Measurements from ENCODE around the gene LINC00305. TPM values are rescaled to one million over a fixed set of nuclear protein-coding genes. Genes with fewer than 3 reads are reported as not detected.

LINC00305 gene
- total and polyA plus RNA-seq, 2 donors from 2014 or later: not detected

DNA sequence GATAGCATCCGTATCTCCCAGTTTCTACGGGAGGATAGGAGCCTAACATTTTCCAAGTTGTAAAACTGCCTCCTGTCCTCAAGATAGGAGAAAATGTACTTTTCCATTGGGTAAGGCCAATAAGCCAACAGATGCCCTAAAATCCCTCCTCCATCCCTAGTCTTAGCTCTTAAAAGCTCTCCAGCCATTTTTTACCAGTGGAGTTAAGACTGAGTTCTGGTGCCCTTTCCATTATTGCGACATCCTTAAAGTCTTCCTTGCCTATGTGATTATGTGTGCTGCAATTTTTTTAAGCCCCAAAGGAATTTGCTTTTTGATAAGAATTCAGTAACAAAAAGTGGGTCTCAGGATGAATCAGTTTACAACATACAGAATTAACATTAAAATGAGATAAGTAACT, 33.0 kb downstream of the LINC00305 start:
- FAIRE-seq: no peak
- Histone ChIP-seq H3K4me1 (ENCODE audit: control insufficient read depth in 2 of 3, insufficient read depth in 2 of 3, low read depth in 1 of 3, low read length in 3 of 3) (no peaks in the 10 kb centered on the region), H3K9me3 (ENCODE audit: control insufficient read depth in 2 of 3, insufficient read depth in 1 of 3, low read length in 3 of 3) (no peaks in the 10 kb centered on the region), H3K9ac (ENCODE audit: low read length in 3 of 3) (no peak overlapping the region), H3K4me3 (ENCODE audit: low read length in 3 of 3) (no peak overlapping the region), H3K27ac (ENCODE audit: low read depth in 2 of 2, low read length in 2 of 2) (no peak overlapping the region), H3K27me3 (ENCODE audit: control insufficient read depth, insufficient read depth, low read length) (no peaks in the 10 kb centered on the region), H3K36me3 (ENCODE audit: control insufficient read depth in 2 of 3, insufficient read depth in 3 of 3, low read length in 3 of 3) (no peaks in the 10 kb centered on the region)
- no peak for DNase-seq
- intact Hi-C loops (cut with DNase I): no loop called here
- TF ChIP-seq, protein P1, sequence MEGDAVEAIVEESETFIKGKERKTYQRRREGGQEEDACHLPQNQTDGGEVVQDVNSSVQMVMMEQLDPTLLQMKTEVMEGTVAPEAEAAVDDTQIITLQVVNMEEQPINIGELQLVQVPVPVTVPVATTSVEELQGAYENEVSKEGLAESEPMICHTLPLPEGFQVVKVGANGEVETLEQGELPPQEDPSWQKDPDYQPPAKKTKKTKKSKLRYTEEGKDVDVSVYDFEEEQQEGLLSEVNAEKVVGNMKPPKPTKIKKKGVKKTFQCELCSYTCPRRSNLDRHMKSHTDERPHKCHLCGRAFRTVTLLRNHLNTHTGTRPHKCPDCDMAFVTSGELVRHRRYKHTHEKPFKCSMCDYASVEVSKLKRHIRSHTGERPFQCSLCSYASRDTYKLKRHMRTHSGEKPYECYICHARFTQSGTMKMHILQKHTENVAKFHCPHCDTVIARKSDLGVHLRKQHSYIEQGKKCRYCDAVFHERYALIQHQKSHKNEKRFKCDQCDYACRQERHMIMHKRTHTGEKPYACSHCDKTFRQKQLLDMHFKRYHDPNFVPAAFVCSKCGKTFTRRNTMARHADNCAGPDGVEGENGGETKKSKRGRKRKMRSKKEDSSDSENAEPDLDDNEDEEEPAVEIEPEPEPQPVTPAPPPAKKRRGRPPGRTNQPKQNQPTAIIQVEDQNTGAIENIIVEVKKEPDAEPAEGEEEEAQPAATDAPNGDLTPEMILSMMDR (IDR thresholded peaks at IDR 0.05; ENCODE audit: borderline replicate concordance, extremely low read depth, insufficient read depth): no peak

DNA sequence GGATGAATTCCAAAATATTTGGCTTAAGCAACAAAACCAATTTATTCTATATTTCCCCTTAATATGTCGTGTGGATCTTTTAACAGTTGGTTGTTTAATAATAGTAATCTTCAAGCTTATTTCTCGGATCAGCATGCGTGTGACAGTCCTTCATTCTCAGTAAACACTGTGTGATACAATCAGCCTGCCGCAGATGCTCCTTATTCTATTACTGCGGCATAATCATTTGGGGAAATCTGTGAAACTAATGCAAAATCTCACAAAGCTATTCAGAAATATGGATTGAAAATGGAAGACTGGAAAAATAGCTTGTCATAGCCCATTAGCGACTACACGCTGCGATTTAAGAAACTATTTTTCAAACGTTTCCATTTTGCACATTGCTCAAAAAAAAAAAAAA, 36.9 kb downstream of the LINC00305 start:
- Histone ChIP-seq H3K9ac (ENCODE audit: low read length in 3 of 3) (no peak overlapping the region), H3K27ac (ENCODE audit: low read depth in 2 of 2, low read length in 2 of 2) (no peak overlapping the region), H3K9me3 (ENCODE audit: control insufficient read depth in 2 of 3, insufficient read depth in 1 of 3, low read length in 3 of 3) (no peaks in the 10 kb centered on the region), H3K36me3 (ENCODE audit: control insufficient read depth in 2 of 3, insufficient read depth in 3 of 3, low read length in 3 of 3) (no peaks in the 10 kb centered on the region), H3K4me3 (ENCODE audit: low read length in 3 of 3) (no peak overlapping the region), H3K4me1 (ENCODE audit: control insufficient read depth in 2 of 3, insufficient read depth in 2 of 3, low read depth in 1 of 3, low read length in 3 of 3) (no peaks in the 10 kb centered on the region), H3K27me3 (ENCODE audit: control insufficient read depth, insufficient read depth, low read length) (no peaks in the 10 kb centered on the region)
- TF ChIP-seq, protein P1 (IDR thresholded peaks at IDR 0.05; ENCODE audit: borderline replicate concordance, extremely low read depth, insufficient read depth): no peak
- DNase-seq: no peak
- intact Hi-C loops (cut with DNase I): no loop called here
- no peak for FAIRE-seq

DNA sequence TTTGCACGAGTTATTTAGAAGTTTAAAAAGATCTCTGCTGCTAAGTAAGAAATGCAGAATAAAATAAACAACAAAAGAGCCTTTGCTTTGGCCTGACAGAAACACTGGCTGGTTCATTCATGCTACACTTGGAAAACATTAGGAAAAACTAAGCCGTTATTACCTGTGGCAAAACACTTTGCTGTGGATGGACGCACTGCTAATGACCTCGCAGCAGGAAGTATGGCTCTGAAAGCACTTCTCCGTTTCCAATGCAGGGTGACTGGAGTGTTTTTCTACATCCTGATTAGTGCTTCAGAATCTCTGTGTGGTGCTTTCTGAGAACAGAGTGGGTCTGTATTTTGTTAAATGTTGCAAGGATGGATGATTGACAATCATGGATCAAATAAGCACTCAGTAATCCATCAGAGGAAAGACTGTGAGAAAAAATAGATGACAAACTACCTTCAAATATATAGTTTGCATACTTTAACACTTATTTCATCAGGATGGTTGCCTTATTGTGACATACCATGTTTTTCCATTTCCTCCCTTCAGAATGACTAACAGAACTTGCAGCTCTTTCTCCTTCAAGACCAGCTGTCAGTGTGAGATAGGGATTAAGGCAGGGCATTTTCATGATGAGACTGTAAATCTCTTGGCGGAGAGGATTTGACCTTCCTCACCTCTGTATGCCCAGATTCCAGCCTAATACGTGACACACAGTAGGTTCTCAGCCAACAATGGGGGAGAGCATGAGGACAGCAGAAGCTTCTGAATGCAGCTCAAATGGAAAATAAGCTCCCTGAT, 38.0 kb downstream of the LINC00305 start:
- H3K36me3 ChIP-seq (ENCODE audit: control insufficient read depth in 2 of 3, insufficient read depth in 3 of 3, low read length in 3 of 3): no peaks in the 10 kb centered on the region

More for the DNA sequence above, 38.0 kb downstream of the LINC00305 start:
- DNase-seq (peak in 3 of 5 donors; percentile 16 to 52 (median 47)), FAIRE-seq (no peak)
- no peak overlapping the region for H3K4me3 ChIP-seq (ENCODE audit: low read length in 3 of 3)
- TF ChIP-seq, protein P1 (IDR thresholded peaks at IDR 0.05; ENCODE audit: borderline replicate concordance, extremely low read depth, insufficient read depth): no peak
- intact Hi-C loops (cut with DNase I): no loop called here
- H3K9me3 ChIP-seq (ENCODE audit: control insufficient read depth in 2 of 3, insufficient read depth in 1 of 3, low read length in 3 of 3): no peaks in the 10 kb centered on the region
- H3K27me3 ChIP-seq (ENCODE audit: control insufficient read depth, insufficient read depth, low read length): no peaks in the 10 kb centered on the region
- no peaks in the 10 kb centered on the region for H3K4me1 ChIP-seq (ENCODE audit: control insufficient read depth in 2 of 3, insufficient read depth in 2 of 3, low read depth in 1 of 3, low read length in 3 of 3)
- no peak overlapping the region for H3K9ac ChIP-seq (ENCODE audit: low read length in 3 of 3)
- H3K27ac ChIP-seq (ENCODE audit: low read depth in 2 of 2, low read length in 2 of 2): no peak overlapping the region
